GM11168 (cell line): ENCODE data around the gene LTB4R2.
"Not testable (repeated sequence)": the region's sequence is repeated elsewhere in the genome, so short reads cannot be mapped to it uniquely, and the experiment has no call there.

Experiments
- in situ Hi-C: fragments of 300-500 bp; cut with MboI; formaldehyde crosslinking; loops from one replicate; pipeline ENCODE4 v1.12.0; 2022; ENCODE audit warnings: low sequenced_read_pairs; ENCODE audit not compliant: unreplicated experiment

Gene LTB4R2

GRCh38 chr14:24335461-24336171, 25.7 kb downstream of the LTB4R2 start:
- in situ Hi-C loops, result no loop called here

DNA sequence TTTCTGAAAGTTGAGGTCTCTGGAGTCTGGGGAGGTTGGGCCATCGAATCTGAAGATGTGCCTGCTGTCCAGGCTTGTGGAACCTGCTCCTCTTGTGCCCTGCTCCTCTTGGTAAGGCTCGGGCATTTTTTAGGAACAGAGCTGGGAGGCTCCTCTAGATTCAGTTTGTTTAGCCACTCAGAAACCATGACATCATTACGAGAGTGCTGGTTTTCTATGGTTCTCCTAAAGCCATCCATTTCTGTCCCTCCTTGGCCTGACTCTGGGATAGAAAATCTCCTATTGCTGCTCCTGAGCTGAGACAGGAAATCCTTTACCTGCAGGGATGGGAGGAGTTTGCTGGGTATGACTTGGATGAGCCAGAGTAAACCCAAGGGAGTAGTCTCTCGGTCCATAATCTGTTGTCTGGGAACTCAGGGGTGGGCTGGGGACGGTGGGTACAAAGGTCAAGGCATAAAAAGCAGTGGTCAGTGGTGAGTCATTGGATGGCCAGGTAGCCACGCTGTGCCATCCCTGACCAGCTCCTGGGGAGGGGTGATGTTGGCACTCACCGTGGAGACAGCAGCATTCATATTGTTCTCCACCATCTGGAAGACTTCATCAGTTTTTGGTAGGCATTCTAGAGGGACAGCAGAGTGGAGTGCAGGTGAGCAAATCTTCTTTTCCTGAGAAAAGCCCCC, 27.3 kb downstream of the LTB4R2 start:
- in situ Hi-C loops, result no loop called here

- in situ Hi-C loops, result no loop called here
Observed at GRCh38 chr14:24337824-24338175, 27.9 kb downstream of the LTB4R2 start.

GRCh38 chr14:24338843-24339242, 28.9 kb downstream of the LTB4R2 start:
- in situ Hi-C loops, result no loop called here

GRCh38 chr14:24339284-24340151, 29.6 kb downstream of the LTB4R2 start, which contains the start of gene RIPK3:
Gene RIPK3 (minus strand): TSS chr14:24339991. CDS start chr14:24339826, 165 bp downstream.
- in situ Hi-C loops, result no loop called here

GRCh38 chr14:24340606-24341005, 30.7 kb downstream of the LTB4R2 start:
- in situ Hi-C loops, result no loop called here

GRCh38 chr14:24342889-24343288, 32.9 kb downstream of the LTB4R2 start:
- in situ Hi-C loops, result no loop called here

DNA sequence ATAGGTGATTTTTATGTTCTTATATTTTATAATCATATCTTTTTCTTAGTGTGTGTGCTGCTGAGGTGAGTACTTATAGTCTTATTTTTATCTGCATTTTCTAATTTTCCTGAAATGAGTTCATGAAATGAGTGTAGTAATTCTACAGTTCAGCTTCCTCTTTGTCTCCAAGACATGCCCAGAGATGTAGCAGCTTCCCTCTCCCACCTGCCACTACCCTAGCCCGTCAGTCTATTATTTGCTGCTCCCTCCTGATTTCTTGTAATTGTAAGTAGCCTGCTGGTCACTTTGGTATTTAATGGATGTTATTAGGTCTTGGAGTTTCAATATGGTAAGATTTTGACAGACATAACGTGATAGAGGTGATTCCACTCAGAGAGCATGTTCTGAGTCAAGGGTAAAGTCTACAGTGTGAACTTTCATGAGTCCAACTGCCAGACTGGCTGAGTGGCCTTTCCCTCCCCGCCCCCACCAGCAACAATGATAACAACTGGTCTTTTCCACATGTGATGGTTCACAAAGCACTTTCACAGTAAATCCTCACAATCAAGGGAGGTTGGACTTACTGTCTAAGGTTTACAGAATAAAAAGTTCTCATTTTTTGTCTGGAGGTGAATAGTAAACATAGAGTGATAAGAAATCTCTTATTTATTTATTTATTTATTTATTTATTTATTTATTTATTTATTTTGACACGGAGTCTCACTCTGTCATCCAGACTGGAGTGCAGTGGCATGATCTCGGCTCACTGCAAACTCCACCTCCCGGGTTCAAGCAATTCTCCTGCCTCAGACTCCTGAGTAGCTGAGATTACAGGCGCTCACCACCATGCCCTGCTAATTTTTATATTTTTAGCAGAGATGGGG, 34.1 kb downstream of the LTB4R2 start:
- in situ Hi-C loops, result no loop called here

DNA sequence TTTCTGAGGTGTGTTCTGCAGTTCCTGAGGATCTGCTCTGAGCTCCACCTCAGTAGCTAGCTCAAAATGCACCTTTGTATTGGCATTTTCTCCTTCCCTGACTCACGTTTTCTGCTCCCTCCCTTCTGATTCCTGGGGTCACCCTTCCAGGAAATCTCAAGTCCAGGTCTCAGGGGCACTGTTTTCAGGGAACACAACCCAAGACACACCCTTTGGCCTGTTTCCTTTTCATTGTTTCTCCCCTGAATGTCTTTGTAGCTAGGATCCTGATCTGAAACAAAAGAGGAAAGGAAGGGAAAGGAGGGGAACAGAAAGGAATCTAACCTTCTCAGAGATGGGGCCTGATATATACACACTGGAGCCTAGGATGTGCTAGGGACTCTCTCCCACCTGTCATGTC, 37.2 kb downstream of the LTB4R2 start:
- in situ Hi-C loops, result no loop called here

GRCh38 chr14:24348186-24348585, 38.2 kb downstream of the LTB4R2 start:
- in situ Hi-C loops, result no loop called here

DNA sequence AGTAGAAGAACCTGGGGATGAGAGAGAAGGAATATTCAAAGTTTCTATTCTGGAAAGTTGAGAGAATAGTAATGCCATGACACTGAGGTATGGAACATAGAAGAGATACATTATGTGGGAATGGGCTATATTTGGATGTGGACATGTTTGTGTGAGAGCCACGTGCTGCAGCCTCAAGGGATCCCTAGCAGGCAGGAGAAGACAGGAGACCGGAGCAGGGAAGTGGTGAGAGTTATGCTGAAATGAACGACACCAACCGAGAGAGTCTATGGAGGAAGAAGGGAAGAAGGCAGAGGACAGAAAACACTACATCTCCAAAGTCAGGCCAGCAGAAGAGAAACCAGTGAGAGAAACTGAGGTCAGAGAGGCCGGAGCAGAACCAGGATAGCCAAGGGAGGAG, 39.8 kb downstream of the LTB4R2 start:
- in situ Hi-C loops, result no loop called here

GRCh38 chr14:24351517-24351916, 41.6 kb downstream of the LTB4R2 start:
- in situ Hi-C loops, result no loop called here

- in situ Hi-C loops, result no loop called here
Observed at GRCh38 chr14:24353559-24354481, 43.9 kb downstream of the LTB4R2 start.

- in situ Hi-C loops, result not testable (repeated sequence)
Observed at GRCh38 chr14:24354482-24354825, 44.5 kb downstream of the LTB4R2 start.

DNA sequence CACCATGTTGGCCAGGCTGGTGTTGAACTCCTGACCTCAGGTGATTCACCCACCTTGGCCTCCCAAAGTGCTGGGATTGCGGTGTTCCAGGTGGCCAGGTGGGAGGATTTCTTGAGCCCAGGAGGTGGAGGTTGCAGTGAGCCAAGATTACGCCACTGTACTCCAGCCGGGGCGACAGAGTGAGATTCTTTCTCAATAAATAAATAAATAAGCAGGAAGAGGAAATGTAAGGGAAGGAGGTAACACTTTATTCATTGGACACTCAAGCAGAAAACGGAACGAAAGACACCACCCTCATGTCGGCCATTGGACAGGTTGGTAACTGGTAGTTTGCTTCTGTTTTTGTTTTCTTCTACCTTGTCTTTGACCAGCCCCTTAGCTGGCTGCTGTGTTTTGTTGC, 45.1 kb downstream of the LTB4R2 start:
- in situ Hi-C loops, result no loop called here

DNA sequence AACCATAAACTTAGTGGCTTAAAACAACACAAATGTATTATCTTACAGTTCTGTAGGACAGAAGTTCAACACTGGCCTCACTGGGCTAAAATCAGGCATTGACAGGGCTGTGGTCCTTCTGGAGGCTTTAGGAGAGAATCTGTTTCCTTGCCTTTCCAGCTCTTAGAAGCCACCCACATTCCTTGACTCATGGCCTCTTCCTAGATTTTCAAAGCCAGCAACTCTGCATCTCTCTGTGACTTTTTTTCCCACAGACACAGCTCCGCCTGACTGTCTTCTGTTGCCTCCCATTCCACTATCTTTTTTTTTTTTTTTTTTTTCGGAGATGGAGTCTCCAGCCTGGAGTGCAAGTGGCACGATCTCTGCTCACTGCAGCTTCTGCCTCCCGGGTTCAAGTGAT, 46.3 kb downstream of the LTB4R2 start:
- in situ Hi-C loops, result no loop called here

GRCh38 chr14:24360281-24360680, 50.3 kb downstream of the LTB4R2 start:
- in situ Hi-C loops, result loop anchor here (10.0 kb wide), 1 partner anchor 75 kb away; no protein-coding TSS in a partner anchor

GRCh38 chr14:24361326-24361725, 51.4 kb downstream of the LTB4R2 start:
- in situ Hi-C loops, result loop anchor here (10.0 kb wide), 1 partner anchor 73 kb away; no protein-coding TSS in a partner anchor
